Naive B cell (primary cell): ENCODE data around the gene TACC3. TPM values are rescaled to one million over a fixed set of nuclear protein-coding genes. Genes with fewer than 3 reads are reported as not detected.
"Not testable (repeated sequence)": the region's sequence is repeated elsewhere in the genome, so short reads cannot be mapped to it uniquely, and the experiment has no call there.

Experiments used
- ATAC-seq, 2 donors: fragments of 150-1000 bp; cut with Tn5 transposase; 2 replicates each; pipeline ENCODE4 v1.10.0; 2021; ENCODE audit warnings: low read depth in 2 of 2, mild to moderate bottlenecking in 2 of 2, moderate library complexity in 2 of 2
- DNase-seq: peaks from one replicate; pipeline ENCODE4 v3.0.0; 2022
- H3K27ac Mint-ChIP-seq, 6 donors: one replicate each; pipeline ENCODE4 v1.8.0; 2020 to 2022; ENCODE audit warnings: mild to moderate bottlenecking in 6 of 6, mixed read lengths in 6 of 6, moderate library complexity in 5 of 6, inconsistent platforms in 2 of 6
- H3K27me3 Mint-ChIP-seq, 3 donors: one replicate each; pipeline ENCODE4 v1.8.0; 2021 to 2022; ENCODE audit warnings: mixed read lengths in 3 of 3, mild to moderate bottlenecking in 1 of 3
- H3K36me3 Mint-ChIP-seq, 2 donors: one replicate each; pipeline ENCODE4 v1.8.0; 2020 to 2022; ENCODE audit warnings: mixed read lengths in 2 of 2, inconsistent platforms in 1 of 2, mild to moderate bottlenecking in 1 of 2
- H3K4me1 Mint-ChIP-seq, 3 donors: one replicate each; pipeline ENCODE4 v1.8.0; 2020 to 2022; ENCODE audit warnings: mixed read lengths in 3 of 3, inconsistent platforms in 1 of 3, mild to moderate bottlenecking in 1 of 3, moderate library complexity in 1 of 3
- H3K4me3 Mint-ChIP-seq, 8 donors: one replicate each; pipeline ENCODE4 v1.8.0; 2020 to 2022; ENCODE audit warnings: mild to moderate bottlenecking in 8 of 8, mixed read lengths in 8 of 8, moderate library complexity in 8 of 8, inconsistent platforms in 2 of 8
- H3K9me3 Mint-ChIP-seq, 7 donors: one replicate each; pipeline ENCODE4 v1.8.0; 2020 to 2022; ENCODE audit warnings: mixed read lengths in 7 of 7, mild to moderate bottlenecking in 5 of 7, inconsistent platforms in 2 of 7, moderate library complexity in 1 of 7
- polyA plus RNA-seq, 6 donors: library from polyadenylated mRNA; unstranded; fragments of 300-500 nt; fragmentation: Illumina TruSeq; gene quantifications; one replicate each; pipeline ENCODE4 v1.2.3, GENCODE V29; 2021; ENCODE audit warnings: low read depth in 6 of 6

TACC3 gene
- polyA plus RNA-seq, 6 donors from 2014 or later: 15.0 to 21.0 (median 17.2) TPM

DNA sequence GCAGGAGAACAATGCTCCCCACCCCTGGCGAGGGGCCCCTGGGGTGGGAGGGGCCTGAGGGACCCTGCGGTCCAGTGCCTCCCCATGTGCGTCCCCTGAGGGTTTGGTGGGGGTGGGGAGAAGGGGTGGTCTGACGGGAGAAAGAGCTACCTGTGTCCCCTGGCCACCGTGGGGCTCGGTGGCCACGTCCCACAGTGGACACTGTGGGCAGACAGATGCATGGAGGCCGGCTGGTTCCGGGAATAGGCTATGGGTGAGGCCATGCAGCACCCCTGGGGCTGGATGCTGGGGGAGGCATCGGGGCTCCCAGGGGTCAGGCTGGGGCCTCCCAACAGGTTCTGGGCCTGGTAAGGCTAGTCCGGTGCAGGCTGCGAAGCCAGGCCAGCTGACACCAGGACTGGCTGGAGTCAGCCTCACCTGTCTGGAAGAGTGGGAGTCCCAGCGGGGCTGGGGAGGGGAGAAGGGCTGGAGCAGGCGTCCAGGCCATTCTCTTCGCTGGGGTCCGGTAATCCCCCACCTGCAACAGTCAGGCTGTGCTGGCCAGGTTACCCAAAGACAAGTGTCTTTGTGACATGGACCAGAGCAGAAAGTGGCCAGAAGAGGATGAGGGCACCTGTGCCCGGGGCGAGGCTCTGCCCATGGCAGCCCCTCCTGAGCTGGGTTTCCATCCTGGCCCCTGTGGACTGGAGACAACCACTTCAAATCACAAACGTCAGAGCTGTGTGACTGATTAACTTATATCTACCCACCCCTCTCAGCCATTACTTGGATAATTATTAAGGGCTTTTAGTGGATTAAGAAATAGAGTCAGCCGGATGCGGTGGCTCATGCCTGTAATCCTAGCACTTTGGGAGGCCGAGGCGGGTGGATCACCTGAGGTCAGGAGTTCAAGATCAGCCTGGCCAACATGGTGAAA is 35.8 kb upstream of the TACC3 start:
- H3K27ac Mint-ChIP-seq: no peak overlapping the region
- H3K4me1 Mint-ChIP-seq: peaks cover 10 to 11% (median 11%) of the 10 kb centered on the region in 3 donors
- no peaks in the 10 kb centered on the region for H3K9me3 Mint-ChIP-seq
- ATAC-seq (no peak), DNase-seq (no peak)
- peak overlapping the region in 4 of 8 donors; percentile 37 to 76 (median 60) for H3K4me3 Mint-ChIP-seq
- H3K36me3 Mint-ChIP-seq: no peaks in the 10 kb centered on the region
- no peaks in the 10 kb centered on the region for H3K27me3 Mint-ChIP-seq

DNA sequence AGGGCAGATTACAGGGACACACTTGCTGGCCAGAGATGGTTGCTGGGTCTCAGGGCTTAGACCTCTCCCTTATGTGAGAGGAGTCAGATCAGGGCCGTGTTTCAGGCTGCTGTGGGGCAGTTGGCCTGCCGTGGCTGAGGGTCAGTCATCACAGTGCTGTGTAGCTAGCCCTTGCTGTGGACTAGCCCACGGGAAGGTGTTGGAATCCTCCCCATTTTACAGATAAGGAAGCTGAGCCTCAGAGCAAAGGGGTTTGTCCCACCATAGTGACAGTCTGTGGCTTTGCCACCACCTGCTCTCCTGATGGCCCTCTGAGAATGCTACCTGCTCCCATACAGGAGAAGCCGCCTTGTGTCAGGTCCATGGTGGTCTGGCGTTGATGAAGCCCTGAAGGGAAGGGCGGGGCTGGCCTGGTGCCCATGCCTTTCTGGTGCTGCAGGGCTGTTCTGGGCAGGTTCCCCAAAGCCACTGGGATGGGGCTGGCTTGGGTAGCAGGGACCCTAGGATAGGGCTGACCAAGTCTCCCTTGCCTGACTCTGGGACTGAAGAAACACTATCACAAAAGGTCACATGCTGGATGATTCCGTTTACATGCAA is 34.8 kb upstream of the TACC3 start:
- Mint-ChIP-seq H3K4me3 (peak overlapping the region in 6 of 8 donors; percentile 29 to 76 (median 37)), H3K27ac (peak overlapping the region in 2 of 6 donors; percentile 69 to 80), H3K36me3 (no peaks in the 10 kb centered on the region), H3K9me3 (no peaks in the 10 kb centered on the region), H3K4me1 (peaks cover 10 to 11% (median 11%) of the 10 kb centered on the region in 3 donors), H3K27me3 (no peaks in the 10 kb centered on the region)
- DNase-seq: no peak
- no peak for ATAC-seq

DNA sequence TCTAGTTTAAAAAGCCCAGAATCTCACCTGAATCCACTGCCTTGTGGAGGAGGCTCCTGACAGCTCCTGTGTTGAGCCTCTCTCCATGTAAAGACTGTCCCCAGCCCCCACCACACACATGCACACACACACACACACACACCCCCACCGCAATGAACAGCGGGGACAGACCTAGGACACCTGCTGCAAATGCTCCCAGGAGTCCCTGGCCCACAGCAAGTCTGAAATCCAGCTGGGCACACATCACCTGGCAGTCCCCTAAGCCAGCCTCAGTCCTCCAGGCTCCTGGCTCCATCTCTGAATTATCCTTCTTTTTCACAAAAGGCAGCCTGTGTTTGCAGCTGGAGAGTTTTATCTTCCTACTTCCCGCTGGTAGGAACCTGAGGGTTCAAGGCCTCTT is 30.6 kb upstream of the TACC3 start:
- DNase-seq (no peak), ATAC-seq (no peak)
- Mint-ChIP-seq H3K27ac (no peak overlapping the region), H3K36me3 (no peaks in the 10 kb centered on the region), H3K4me1 (peaks cover 0 to 4% (median 0%) of the 10 kb centered on the region in 3 donors), H3K4me3 (peak overlapping the region in 1 of 8 donors; percentile 56), H3K9me3 (no peaks in the 10 kb centered on the region), H3K27me3 (no peaks in the 10 kb centered on the region)

DNA sequence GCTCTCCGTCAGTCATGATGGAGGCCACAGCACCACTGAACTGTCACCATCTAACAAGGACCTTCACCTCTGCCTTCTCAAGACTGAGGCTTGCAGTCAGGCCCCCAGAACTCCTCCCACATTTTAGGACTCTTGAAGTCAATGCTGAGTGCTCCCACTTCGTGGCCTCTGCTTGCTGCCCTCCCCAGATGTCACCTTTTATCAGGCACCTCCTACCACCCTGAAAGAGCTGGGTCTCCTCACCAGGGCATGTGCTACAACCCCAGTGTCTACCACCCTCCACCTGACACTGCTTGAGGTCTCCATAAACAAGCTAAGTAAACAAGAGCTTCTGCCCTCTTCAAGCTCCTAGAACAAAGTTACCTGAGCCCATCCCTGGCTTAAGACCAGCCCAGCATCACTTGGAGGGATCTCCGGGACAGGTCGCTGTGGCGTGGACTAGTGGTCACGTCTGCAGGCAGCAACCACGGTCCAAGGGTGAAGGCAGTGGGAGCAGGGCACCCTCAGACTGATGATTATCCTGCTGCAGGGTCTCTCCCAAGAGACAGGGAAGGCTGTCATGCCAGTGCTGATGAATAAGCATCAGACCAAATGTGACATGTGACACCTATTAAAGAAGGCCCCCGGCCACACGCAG is 29.5 kb upstream of the TACC3 start:
- H3K4me3 Mint-ChIP-seq: no peak overlapping the region
- H3K27ac Mint-ChIP-seq: peak overlapping the region in 1 of 6 donors; percentile 56
- H3K36me3 Mint-ChIP-seq: peaks cover 0 to 6% of the 10 kb centered on the region in 2 donors
- DNase-seq (no peak), ATAC-seq (no peak)
- H3K4me1 Mint-ChIP-seq: peaks cover 0 to 4% (median 0%) of the 10 kb centered on the region in 3 donors
- H3K27me3 Mint-ChIP-seq: no peaks in the 10 kb centered on the region
- no peaks in the 10 kb centered on the region for H3K9me3 Mint-ChIP-seq

DNA sequence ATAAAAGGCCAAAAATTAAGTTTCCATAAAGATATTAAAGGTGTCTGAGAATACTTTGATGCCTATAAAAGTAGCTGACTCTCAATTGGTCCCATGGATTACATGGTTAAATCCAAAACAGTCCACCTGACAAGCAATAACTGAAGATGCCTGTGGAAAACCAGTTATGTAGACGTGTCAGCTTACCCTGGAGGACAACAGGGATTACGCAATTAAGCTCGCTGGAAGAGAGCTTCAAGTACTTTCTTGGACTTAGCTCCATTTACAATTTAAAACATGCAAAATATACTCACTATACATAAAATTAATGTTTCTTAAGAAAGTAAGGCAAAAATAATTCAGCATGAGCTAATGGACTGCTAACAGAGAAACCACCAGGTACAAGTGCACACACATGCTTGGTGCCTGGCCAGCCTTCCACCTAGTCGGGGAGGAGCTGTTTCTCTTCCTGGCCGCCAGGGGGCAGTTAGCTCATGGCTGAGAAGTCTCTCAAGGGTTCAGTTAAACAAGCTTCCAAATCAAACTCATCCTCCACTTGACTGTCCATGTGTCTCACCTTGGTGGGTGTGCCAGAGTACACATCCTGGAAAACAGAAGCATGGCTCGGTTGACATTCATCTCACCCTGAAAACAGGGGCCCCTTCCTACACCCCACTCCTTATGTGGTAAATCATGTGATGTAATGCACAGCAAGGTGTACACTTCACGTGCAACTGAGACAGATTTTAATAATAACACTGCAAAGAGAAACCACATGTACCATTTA is 28.0 kb upstream of the TACC3 start:
- peaks cover 0 to 4% (median 0%) of the 10 kb centered on the region in 3 donors for H3K4me1 Mint-ChIP-seq
- H3K27me3 Mint-ChIP-seq: no peaks in the 10 kb centered on the region
- peak; percentile 97 for ATAC-seq
- no peak overlapping the region for H3K4me3 Mint-ChIP-seq
- peaks cover 0 to 6% of the 10 kb centered on the region in 2 donors for H3K36me3 Mint-ChIP-seq
- peak; percentile 77 for DNase-seq
- H3K27ac Mint-ChIP-seq: peak overlapping the region in 3 of 6 donors; percentile 1 to 70 (median 52)
- no peaks in the 10 kb centered on the region for H3K9me3 Mint-ChIP-seq

- Mint-ChIP-seq H3K27me3 (no peaks in the 10 kb centered on the region), H3K27ac (no peak overlapping the region), H3K9me3 (no peaks in the 10 kb centered on the region), H3K4me1 (peaks cover 0 to 4% (median 0%) of the 10 kb centered on the region in 3 donors), H3K36me3 (peaks cover 7 to 13% of the 10 kb centered on the region in 2 donors), H3K4me3 (no peak overlapping the region)
- no peak for ATAC-seq
- no peak for DNase-seq
These were observed 25.4 kb upstream of the TACC3 start for GRCh38 chr4:1695913-1696312.

DNA sequence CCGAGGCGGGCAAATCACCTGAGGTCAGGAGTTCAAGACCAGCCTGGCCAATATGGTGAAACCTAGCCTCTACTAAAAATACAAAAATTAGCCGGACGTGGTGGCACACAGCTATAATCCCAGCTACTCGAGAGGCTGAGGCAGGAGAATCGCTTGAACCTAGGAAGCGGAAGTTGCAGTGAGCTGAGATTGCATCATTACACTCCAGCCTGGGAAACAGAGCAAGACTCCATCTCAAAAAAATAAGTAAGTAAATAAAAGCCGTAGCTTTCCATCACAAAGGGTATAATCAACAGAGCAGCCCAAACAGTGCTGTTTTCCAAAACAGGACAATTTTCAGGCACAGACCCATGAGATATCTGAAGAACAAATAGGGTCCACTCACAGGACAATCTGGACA is 19.6 kb upstream of the TACC3 start:
- not testable (repeated sequence) for H3K9me3 Mint-ChIP-seq, H3K27ac Mint-ChIP-seq, H3K4me1 Mint-ChIP-seq, ATAC-seq, H3K4me3 Mint-ChIP-seq, DNase-seq, H3K27me3 Mint-ChIP-seq
- peaks cover 7 to 15% of the 10 kb centered on the region in 2 donors for H3K36me3 Mint-ChIP-seq

DNA sequence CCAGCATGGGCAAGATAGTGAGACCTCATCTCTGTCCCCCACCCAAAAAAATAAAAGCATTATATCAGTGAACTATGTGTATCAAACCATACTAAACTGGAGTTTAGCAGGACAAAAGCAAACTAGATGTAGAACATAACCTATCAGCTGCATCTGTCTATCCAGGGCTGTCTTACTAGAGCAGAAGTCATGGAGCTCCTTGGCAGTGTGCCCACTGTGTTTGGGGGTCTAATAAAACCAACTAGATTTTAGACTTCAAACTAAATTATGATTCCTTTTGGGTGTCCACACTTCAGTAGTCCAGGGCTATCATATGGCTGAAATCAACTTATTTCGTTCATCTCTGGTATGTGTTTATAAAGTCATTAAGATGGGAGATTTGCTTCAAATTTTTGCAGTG is 17.5 kb upstream of the TACC3 start:
- DNase-seq: no peak
- Mint-ChIP-seq H3K4me1 (peaks cover 6 to 11% (median 9%) of the 10 kb centered on the region in 3 donors), H3K4me3 (no peak overlapping the region), H3K27me3 (no peaks in the 10 kb centered on the region), H3K36me3 (peaks cover 7 to 15% of the 10 kb centered on the region in 2 donors), H3K27ac (peak overlapping the region in 1 of 6 donors; percentile 22), H3K9me3 (no peaks in the 10 kb centered on the region)
- ATAC-seq: no peak

DNA sequence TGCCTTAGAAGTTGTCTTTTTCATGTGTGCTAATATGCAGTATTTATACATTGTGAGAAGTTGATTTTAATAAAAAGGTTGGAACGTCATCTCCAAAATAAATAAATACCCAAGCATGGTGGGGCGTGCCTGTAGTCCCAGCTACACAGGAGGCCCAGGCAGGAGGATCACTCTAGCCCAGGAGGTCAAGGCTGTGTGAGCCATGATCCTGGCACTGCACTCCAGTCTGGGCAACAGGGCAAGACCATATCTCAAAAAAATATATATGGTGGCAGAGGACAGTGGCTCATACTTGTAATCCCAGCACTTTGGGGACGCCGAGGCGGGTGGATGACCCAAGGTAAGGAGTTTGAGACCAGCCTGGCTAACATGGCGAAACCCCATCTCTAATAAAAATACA is 15.6 kb upstream of the TACC3 start:
- Mint-ChIP-seq H3K4me3 (peak overlapping the region in 1 of 8 donors; percentile 12), H3K36me3 (peaks cover 5 to 7% of the 10 kb centered on the region in 2 donors), H3K27me3 (no peaks in the 10 kb centered on the region), H3K27ac (no peak overlapping the region), H3K9me3 (no peaks in the 10 kb centered on the region), H3K4me1 (peaks cover 18 to 25% (median 18%) of the 10 kb centered on the region in 3 donors)
- no peak for ATAC-seq
- no peak for DNase-seq

- Mint-ChIP-seq H3K4me1 (peaks cover 23 to 31% (median 25%) of the 10 kb centered on the region in 3 donors), H3K9me3 (no peaks in the 10 kb centered on the region), H3K36me3 (peaks cover 5 to 7% of the 10 kb centered on the region in 2 donors), H3K4me3 (no peak overlapping the region), H3K27me3 (no peaks in the 10 kb centered on the region), H3K27ac (peak overlapping the region in 1 of 6 donors; percentile 80)
- no peak for DNase-seq
- no peak for ATAC-seq
These were observed 15.0 kb upstream of the TACC3 start for GRCh38 chr4:1706358-1706757.

- peak overlapping the region in 1 of 6 donors; percentile 39 for H3K27ac Mint-ChIP-seq
- no peak for ATAC-seq
- H3K4me1 Mint-ChIP-seq: peaks cover 17 to 36% (median 25%) of the 10 kb centered on the region in 3 donors
- H3K36me3 Mint-ChIP-seq: peaks cover 0 to 5% of the 10 kb centered on the region in 2 donors
- peak overlapping the region in 4 of 8 donors; percentile 8 to 90 (median 48) for H3K4me3 Mint-ChIP-seq
- no peaks in the 10 kb centered on the region for H3K27me3 Mint-ChIP-seq
- DNase-seq: no peak
- no peaks in the 10 kb centered on the region for H3K9me3 Mint-ChIP-seq
These were observed 12.7 kb upstream of the TACC3 start for GRCh38 chr4:1708581-1708980.

DNA sequence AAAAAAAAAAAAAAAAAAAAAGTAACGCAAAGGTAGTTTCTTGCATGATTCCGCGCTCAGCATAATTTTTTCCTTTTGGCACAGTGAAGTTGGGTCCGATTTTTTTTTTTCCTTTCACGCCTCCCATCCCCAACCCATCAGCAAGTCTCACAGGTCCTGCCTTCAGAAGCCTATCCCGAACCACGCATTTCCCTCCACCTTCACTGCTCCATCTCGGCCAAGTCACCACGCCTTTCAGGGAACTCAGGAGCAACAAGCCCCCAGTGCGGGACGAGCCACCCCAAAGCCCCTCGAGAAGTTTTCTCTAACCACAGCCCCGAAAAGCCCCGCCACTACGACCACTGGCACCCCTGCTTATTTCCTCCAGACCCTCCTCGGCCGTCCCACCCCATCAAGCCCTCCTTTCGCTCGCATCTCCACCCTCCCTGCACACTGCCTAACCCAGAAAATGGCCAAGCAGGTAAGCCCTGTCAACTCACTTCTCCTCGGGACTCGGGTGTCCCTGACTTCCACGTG is 10.2 kb upstream of the TACC3 start:
- H3K4me1 Mint-ChIP-seq: peaks cover 31 to 62% (median 46%) of the 10 kb centered on the region in 3 donors
- DNase-seq: no peak
- no peaks in the 10 kb centered on the region for H3K27me3 Mint-ChIP-seq
- H3K36me3 Mint-ChIP-seq: peaks cover 0 to 5% of the 10 kb centered on the region in 2 donors
- peak overlapping the region; percentile 89 to 97 (median 96) for H3K27ac Mint-ChIP-seq
- no peaks in the 10 kb centered on the region for H3K9me3 Mint-ChIP-seq
- H3K4me3 Mint-ChIP-seq: peak overlapping the region; percentile 84 to 95 (median 91)
- no peak for ATAC-seq
